ENCODE results near the gene MRPS18A. TPM values are rescaled to one million over a fixed set of nuclear protein-coding genes. Genes with fewer than 3 reads are reported as not detected.

Gene MRPS18A
- total and polyA plus RNA-seq, 2 experiments from 2014 or later, result 58.6 to 62.7 TPM

DNA sequence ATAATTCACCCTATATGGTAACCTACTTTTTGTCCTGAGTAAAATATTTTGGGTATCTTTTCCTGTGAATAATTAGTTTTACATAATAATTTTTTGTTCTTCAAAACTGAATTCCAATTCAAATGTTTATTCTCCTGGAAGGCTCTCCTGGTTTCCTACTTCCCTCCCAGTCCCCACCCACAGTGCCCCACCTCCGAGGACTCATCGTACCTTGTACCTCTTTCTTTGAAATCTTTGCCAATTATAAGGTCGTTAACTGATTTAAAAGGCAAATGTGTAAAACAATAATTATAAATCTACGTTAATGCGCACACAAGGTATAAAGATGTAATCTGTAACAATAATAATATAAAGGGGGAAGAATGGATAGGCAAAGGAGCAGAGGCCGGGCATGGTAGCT, 41.9 kb upstream of the MRPS18A start:
- no peak for ATAC-seq
- no peak overlapping the region for H3K27ac Mint-ChIP-seq
- Histone ChIP-seq H3K27me3 (ENCODE audit: insufficient read depth) (no peaks in the 10 kb centered on the region), H3K4me3 (no peak overlapping the region), H2AFZ (no peak overlapping the region), H4K20me1 (replicated peaks; ENCODE audit: insufficient read depth) (no peaks in the 10 kb centered on the region), H3K36me3 (ENCODE audit: insufficient read depth) (peaks cover 6% of the 10 kb centered on the region; the same call in 1 of the 2 replicates), H3K4me2 (no peak overlapping the region), H3K9me2 (ENCODE audit: insufficient read depth) (no peaks in the 10 kb centered on the region), H3K79me2 (replicated peaks; ENCODE audit: insufficient read depth) (no peaks in the 10 kb centered on the region), H3K27ac (ENCODE audit: low read depth) (no peak overlapping the region), H3K4me1 (ENCODE audit: insufficient read depth) (peaks cover 5% of the 10 kb centered on the region; the same call in 1 of the 2 replicates), H3F3A (replicated peaks; ENCODE audit: low read depth) (no peaks in the 10 kb centered on the region)
- peaks cover 18% of the 10 kb centered on the region; the same call in 2 of the 3 replicates for H3K9me3 Mint-ChIP-seq
- H3K27me3 Mint-ChIP-seq (ENCODE audit: insufficient read depth, low read depth, poor library complexity), result peaks cover 3% of the 10 kb centered on the region
- no peak for TF ChIP-seq STAT1 (IDR thresholded peaks at IDR 0.05; ENCODE audit: unreplicated experiment)
- TF ChIP-seq REST (IDR thresholded peaks at IDR 0.05; ENCODE audit: unreplicated experiment), result no peak
- no peak for TF ChIP-seq ZNF114 (CRISPR knock-in tag; IDR thresholded peaks at IDR 0.05)
- H3K36me3 Mint-ChIP-seq (ENCODE audit: low read depth), result no peaks in the 10 kb centered on the region
- H3K4me1 Mint-ChIP-seq, result peaks cover 11% of the 10 kb centered on the region
- no peak for DNase-seq (ENCODE audit: low spot score)
- H3K4me3 Mint-ChIP-seq, result no peak overlapping the region

DNA sequence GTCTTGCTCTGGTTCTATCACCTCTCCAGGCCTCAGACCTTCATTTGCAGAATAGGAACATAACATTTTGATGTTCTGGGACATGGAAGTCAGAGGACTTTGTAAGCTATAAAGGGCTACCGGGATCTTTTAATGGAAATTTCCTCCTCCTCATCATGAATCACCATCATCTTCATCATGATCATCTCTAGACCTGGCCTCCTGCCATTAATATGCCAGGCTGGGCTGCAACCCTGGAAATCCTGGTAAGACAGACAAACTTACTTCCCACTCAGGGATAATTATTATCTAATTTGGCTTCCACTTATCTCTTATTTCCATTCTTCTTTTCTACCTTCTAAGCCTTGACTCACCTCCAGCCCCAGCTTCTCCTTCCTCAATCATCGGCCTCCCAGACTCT, 41.0 kb upstream of the MRPS18A start:
- H3K79me2 ChIP-seq (replicated peaks; ENCODE audit: insufficient read depth), result no peaks in the 10 kb centered on the region
- H3K4me1 Mint-ChIP-seq, result peaks cover 8% of the 10 kb centered on the region
- H3K9me3 Mint-ChIP-seq, result peaks cover 18% of the 10 kb centered on the region; the same call in 2 of the 3 replicates
- no peaks in the 10 kb centered on the region for H3F3A ChIP-seq (replicated peaks; ENCODE audit: low read depth)
- no peak overlapping the region for H3K4me3 ChIP-seq
- H3K27ac ChIP-seq (ENCODE audit: low read depth), result no peak overlapping the region
- no peak overlapping the region for H3K4me3 Mint-ChIP-seq
- H3K27me3 ChIP-seq (ENCODE audit: insufficient read depth), result no peaks in the 10 kb centered on the region
- no peak for ATAC-seq
- H4K20me1 ChIP-seq (replicated peaks; ENCODE audit: insufficient read depth), result no peaks in the 10 kb centered on the region
- H3K4me2 ChIP-seq, result no peak overlapping the region
- H2AFZ ChIP-seq, result no peak overlapping the region
- H3K4me1 ChIP-seq (ENCODE audit: insufficient read depth), result peaks cover 5% of the 10 kb centered on the region; the same call in 1 of the 2 replicates
- no peak overlapping the region for H3K27ac Mint-ChIP-seq
- peaks cover 6% of the 10 kb centered on the region; the same call in 1 of the 2 replicates for H3K36me3 ChIP-seq (ENCODE audit: insufficient read depth)
- no peaks in the 10 kb centered on the region for H3K36me3 Mint-ChIP-seq (ENCODE audit: low read depth)
- H3K27me3 Mint-ChIP-seq (ENCODE audit: insufficient read depth, low read depth, poor library complexity), result peaks cover under 1% of the 10 kb centered on the region
- DNase-seq (ENCODE audit: low spot score), result no peak
- H3K9me2 ChIP-seq (ENCODE audit: insufficient read depth), result no peaks in the 10 kb centered on the region
- TF ChIP-seq, protein P1, sequence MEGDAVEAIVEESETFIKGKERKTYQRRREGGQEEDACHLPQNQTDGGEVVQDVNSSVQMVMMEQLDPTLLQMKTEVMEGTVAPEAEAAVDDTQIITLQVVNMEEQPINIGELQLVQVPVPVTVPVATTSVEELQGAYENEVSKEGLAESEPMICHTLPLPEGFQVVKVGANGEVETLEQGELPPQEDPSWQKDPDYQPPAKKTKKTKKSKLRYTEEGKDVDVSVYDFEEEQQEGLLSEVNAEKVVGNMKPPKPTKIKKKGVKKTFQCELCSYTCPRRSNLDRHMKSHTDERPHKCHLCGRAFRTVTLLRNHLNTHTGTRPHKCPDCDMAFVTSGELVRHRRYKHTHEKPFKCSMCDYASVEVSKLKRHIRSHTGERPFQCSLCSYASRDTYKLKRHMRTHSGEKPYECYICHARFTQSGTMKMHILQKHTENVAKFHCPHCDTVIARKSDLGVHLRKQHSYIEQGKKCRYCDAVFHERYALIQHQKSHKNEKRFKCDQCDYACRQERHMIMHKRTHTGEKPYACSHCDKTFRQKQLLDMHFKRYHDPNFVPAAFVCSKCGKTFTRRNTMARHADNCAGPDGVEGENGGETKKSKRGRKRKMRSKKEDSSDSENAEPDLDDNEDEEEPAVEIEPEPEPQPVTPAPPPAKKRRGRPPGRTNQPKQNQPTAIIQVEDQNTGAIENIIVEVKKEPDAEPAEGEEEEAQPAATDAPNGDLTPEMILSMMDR (conservative IDR thresholded peaks at IDR 0.05; ENCODE audit: low read depth in 2 of 2), result no peak
- TF ChIP-seq JUNB (IDR thresholded peaks at IDR 0.05; ENCODE audit: unreplicated experiment) (no peak), EZH2phosphoT487 (IDR thresholded peaks at IDR 0.05; ENCODE audit: unreplicated experiment) (no peak), ETS1 (IDR thresholded peaks at IDR 0.05) (no peak), POLR2AphosphoS5 (IDR thresholded peaks at IDR 0.05; ENCODE audit: low read depth) (no peak), ZNF331 (CRISPR knock-in tag; IDR thresholded peaks at IDR 0.05; ENCODE audit: low read depth) (no peak), REST (IDR thresholded peaks at IDR 0.05; ENCODE audit: unreplicated experiment) (no peak)

Measured in GM23338 (cell line).